Measurements from ENCODE around the gene LIN37. TPM values are rescaled to one million over a fixed set of nuclear protein-coding genes. Genes with fewer than 3 reads are reported as not detected.

Gene LIN37
- total RNA-seq, 2 donors from 2014 or later: 5.1 to 7.5 TPM

GRCh38 chr19:35796645-35797542, 48.5 kb downstream of the LIN37 start:
- no peak for TF ChIP-seq CTCF (IDR thresholded peaks at IDR 0.05)
- Histone ChIP-seq H3K4me1 (no peaks in the 10 kb centered on the region), H3K4me3 (no peak overlapping the region), H3K36me3 (no peaks in the 10 kb centered on the region), H3K9me3 (no peaks in the 10 kb centered on the region), H3K9ac (ENCODE audit: low read depth in 2 of 2, low read length in 2 of 2) (no peak overlapping the region), H3K27me3 (peaks cover 4% of the 10 kb centered on the region), H3K27ac (no peak overlapping the region)
- intact Hi-C loops (cut with DNase I): no loop called here
- no peak for DNase-seq

GRCh38 chr19:35797663-35798062, 49.3 kb downstream of the LIN37 start:
- no peak overlapping the region for H3K27ac ChIP-seq
- no peaks in the 10 kb centered on the region for H3K4me1 ChIP-seq
- no peak for TF ChIP-seq CTCF (IDR thresholded peaks at IDR 0.05)
- H3K27me3 ChIP-seq: peaks cover 4% of the 10 kb centered on the region
- no peak overlapping the region for H3K4me3 ChIP-seq
- H3K9me3 ChIP-seq: no peaks in the 10 kb centered on the region
- no peaks in the 10 kb centered on the region for H3K36me3 ChIP-seq
- H3K9ac ChIP-seq (ENCODE audit: low read depth in 2 of 2, low read length in 2 of 2): no peak overlapping the region
- intact Hi-C loops (cut with DNase I): no loop called here
- no peak for DNase-seq

- H3K9ac ChIP-seq (ENCODE audit: low read depth in 2 of 2, low read length in 2 of 2): no peak overlapping the region
- H3K27ac ChIP-seq: no peak overlapping the region
- H3K4me3 ChIP-seq: no peak overlapping the region
- H3K27me3 ChIP-seq: peaks cover 4% of the 10 kb centered on the region
- no peaks in the 10 kb centered on the region for H3K36me3 ChIP-seq
- no peak for TF ChIP-seq CTCF (IDR thresholded peaks at IDR 0.05)
- no peak for DNase-seq
- intact Hi-C loops (cut with DNase I): no loop called here
- no peaks in the 10 kb centered on the region for H3K9me3 ChIP-seq
- H3K4me1 ChIP-seq: no peaks in the 10 kb centered on the region
These were observed 53.5 kb downstream of the LIN37 start for GRCh38 chr19:35801828-35802227.

Other genes with a start within 250 kb of the LIN37 start
- 10 to 100 TPM; 12.8 to 14.6 TPM for gene DMKN, start 234.9 kb upstream of the LIN37 start, total RNA-seq
- gene SBSN, start 220.3 kb upstream of the LIN37 start, total RNA-seq: not detected
- not detected for gene GAPDHS, start 215.1 kb upstream of the LIN37 start, total RNA-seq
- gene TMEM147, start 202.9 kb upstream of the LIN37 start, total RNA-seq: 100 to 1,000 TPM in 1 of 2 donors, 10 to 100 TPM in 1; 49.6 to 114 TPM
- gene ATP4A, start 184.9 kb upstream of the LIN37 start, total RNA-seq: not detected
- gene PMIS2, start 162.4 kb upstream of the LIN37 start, total RNA-seq: not detected
- 10 to 100 TPM in 1 of 2 donors, 1 to 10 TPM in 1; 5.0 to 17.0 TPM for gene HAUS5, start 135.8 kb upstream of the LIN37 start, total RNA-seq
- gene RBM42, start 119.5 kb upstream of the LIN37 start, total RNA-seq: 100 to 1,000 TPM in 1 of 2 donors, 10 to 100 TPM in 1; 73.5 to 117 TPM
- 1 to 10 TPM; 1.4 to 1.9 TPM for gene ETV2, start 106.8 kb upstream of the LIN37 start, total RNA-seq
- 100 to 1,000 TPM; 761 to 820 TPM for gene COX6B1, start 100.3 kb upstream of the LIN37 start, total RNA-seq
- not detected for gene UPK1A, start 82.1 kb upstream of the LIN37 start, total RNA-seq
- under 1 TPM in 1 of 2 donors, not detected in 1; 0.32 TPM for gene ZBTB32, start 44.0 kb upstream of the LIN37 start, total RNA-seq
- gene KMT2B, start 30.6 kb upstream of the LIN37 start, total RNA-seq: 10 to 100 TPM; 32.1 to 46.9 TPM
- 1 to 10 TPM; 5.4 to 6.9 TPM for gene IGFLR1, start 6.1 kb upstream of the LIN37 start, total RNA-seq
- 10 to 100 TPM; 14.9 to 18.7 TPM for gene U2AF1L4, start 3.2 kb upstream of the LIN37 start, total RNA-seq
- gene PSENEN, start 2.9 kb upstream of the LIN37 start, total RNA-seq: 10 to 100 TPM; 73.8 to 87.4 TPM
- gene HSPB6, start 8.5 kb downstream of the LIN37 start, total RNA-seq: 10 to 100 TPM in 1 of 2 donors, 1 to 10 TPM in 1; 6.3 to 23.6 TPM
- 10 to 100 TPM; 17.1 to 26.9 TPM for gene PROSER3, start 9.6 kb downstream of the LIN37 start, total RNA-seq
- 10 to 100 TPM in 1 of 2 donors, 1 to 10 TPM in 1; 6.0 to 25.0 TPM for gene ARHGAP33, start 27.0 kb downstream of the LIN37 start, total RNA-seq
- not detected for gene PRODH2, start 64.3 kb downstream of the LIN37 start, total RNA-seq
- not detected for gene NPHS1, start 103.9 kb downstream of the LIN37 start, total RNA-seq
- under 1 TPM in 1 of 2 donors, not detected in 1; 0.13 TPM for gene KIRREL2, start 108.3 kb downstream of the LIN37 start, total RNA-seq
- gene APLP1, start 120.0 kb downstream of the LIN37 start, total RNA-seq: 1 to 10 TPM; 2.6 to 3.7 TPM
- gene NFKBID, start 152.0 kb downstream of the LIN37 start, total RNA-seq: 10 to 100 TPM in 1 of 2 donors, 1 to 10 TPM in 1; 8.6 to 11.2 TPM
- gene HCST, start 154.0 kb downstream of the LIN37 start, total RNA-seq: 1 to 10 TPM; 2.4 to 4.8 TPM
- gene TYROBP, start 159.7 kb downstream of the LIN37 start, total RNA-seq: 10 to 100 TPM; 10.4 to 32.8 TPM
- gene LRFN3, start 187.8 kb downstream of the LIN37 start, total RNA-seq: 10 to 100 TPM; 10.0 to 17.4 TPM
- gene SDHAF1, start 246.6 kb downstream of the LIN37 start, total RNA-seq: 10 to 100 TPM; 25.2 to 31.6 TPM